Rectal smooth muscle tissue (tissue), 1 donor: ENCODE data around the gene FZD8.

Source experiments
- H3K27ac ChIP-seq: one replicate; pipeline ENCODE4 v1.7.0; 2013; ENCODE audit warnings: low read depth, low read length, inconsistent platforms
- H3K27me3 ChIP-seq: one replicate; pipeline ENCODE4 v1.7.0; 2013; ENCODE audit warnings: low read length; ENCODE audit not compliant: control insufficient read depth, insufficient read depth
- H3K36me3 ChIP-seq: one replicate; pipeline ENCODE4 v1.7.0; 2013; ENCODE audit warnings: low read length; ENCODE audit not compliant: control insufficient read depth, insufficient read depth
- H3K4me1 ChIP-seq: one replicate; pipeline ENCODE4 v1.7.0; 2013; ENCODE audit warnings: low read length; ENCODE audit not compliant: control insufficient read depth, insufficient read depth
- H3K4me3 ChIP-seq: one replicate; pipeline ENCODE4 v1.7.0; 2013; ENCODE audit warnings: low read length
- H3K9ac ChIP-seq: one replicate; pipeline ENCODE4 v1.7.0; 2013; ENCODE audit warnings: low read length

Gene FZD8

DNA sequence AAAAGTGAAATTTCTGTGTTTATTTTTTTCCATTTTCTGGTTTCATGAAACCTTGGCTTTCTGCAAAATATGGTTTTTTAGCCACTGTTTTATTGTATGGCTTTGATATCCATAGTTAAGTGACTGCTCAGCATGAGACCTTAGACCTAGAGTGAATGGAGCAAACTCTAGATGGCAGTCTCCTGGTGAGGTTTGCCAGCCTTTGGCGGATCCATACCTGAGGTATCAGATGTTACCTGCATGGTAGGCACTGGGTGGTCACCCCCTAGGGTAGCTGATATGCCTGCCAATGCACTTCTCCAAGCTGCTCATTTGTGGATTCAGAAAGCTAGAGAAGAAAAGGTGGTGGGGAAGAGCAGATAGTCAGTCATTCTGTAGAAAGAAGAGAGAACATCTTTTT is 17.4 kb upstream of the FZD8 start:
- Histone ChIP-seq H3K9ac (no peak overlapping the region), H3K4me1 (peaks cover 6% of the 10 kb centered on the region), H3K36me3 (no peaks in the 10 kb centered on the region), H3K27me3 (no peaks in the 10 kb centered on the region), H3K4me3 (no peak overlapping the region), H3K27ac (no peak overlapping the region)

DNA sequence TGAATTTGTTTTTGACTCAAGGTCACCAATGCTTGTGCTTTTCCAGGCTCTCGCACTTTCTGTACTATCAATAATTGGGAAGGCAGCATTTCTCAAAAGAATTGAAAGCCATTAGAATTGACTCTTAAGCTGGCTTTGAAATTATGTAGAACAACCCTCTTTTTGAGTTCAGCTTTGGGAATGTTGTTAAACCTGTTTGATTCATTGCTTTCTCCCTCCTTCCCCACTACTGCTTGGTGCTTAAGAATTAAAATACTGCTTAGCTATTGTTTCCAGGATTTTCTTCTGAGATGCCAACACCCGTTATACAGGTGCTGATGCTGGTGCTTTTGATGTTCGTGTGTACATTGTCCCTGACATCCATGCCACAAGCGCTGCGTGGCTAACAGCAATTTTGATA is 15.5 kb upstream of the FZD8 start:
- Histone ChIP-seq H3K36me3 (no peaks in the 10 kb centered on the region), H3K27ac (no peak overlapping the region), H3K27me3 (no peaks in the 10 kb centered on the region), H3K4me1 (peaks cover 6% of the 10 kb centered on the region), H3K9ac (no peak overlapping the region), H3K4me3 (no peak overlapping the region)

- Histone ChIP-seq H3K9ac (no peak overlapping the region), H3K27ac (no peak overlapping the region), H3K4me1 (no peaks in the 10 kb centered on the region), H3K27me3 (no peaks in the 10 kb centered on the region), H3K36me3 (no peaks in the 10 kb centered on the region), H3K4me3 (no peak overlapping the region)
Measured at GRCh38 chr10:35652824-35653223, 10.7 kb upstream of the FZD8 start.

DNA sequence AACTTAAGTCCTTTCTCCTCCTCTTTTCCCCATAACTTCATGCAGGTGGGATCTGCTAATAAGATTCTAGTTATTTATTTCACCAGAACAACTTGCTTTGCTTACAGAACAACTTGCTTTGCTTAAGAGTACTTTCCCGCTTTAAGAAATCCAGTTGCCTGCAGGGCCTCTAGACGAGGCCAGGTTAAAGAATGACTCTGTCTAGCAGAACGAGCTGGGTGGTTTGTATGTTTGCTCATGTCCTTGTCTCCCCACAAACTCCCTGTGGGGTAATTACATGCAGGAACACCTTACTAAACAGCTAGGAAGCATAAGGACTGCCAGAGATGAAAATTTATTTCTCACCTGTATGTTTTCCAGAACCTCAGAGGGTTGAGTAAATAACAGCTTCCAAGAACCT is 8.8 kb upstream of the FZD8 start:
- no peak overlapping the region for H3K27ac ChIP-seq
- no peaks in the 10 kb centered on the region for H3K27me3 ChIP-seq
- H3K4me1 ChIP-seq = no peaks in the 10 kb centered on the region
- no peak overlapping the region for H3K9ac ChIP-seq
- H3K36me3 ChIP-seq = no peaks in the 10 kb centered on the region
- H3K4me3 ChIP-seq = no peak overlapping the region

DNA sequence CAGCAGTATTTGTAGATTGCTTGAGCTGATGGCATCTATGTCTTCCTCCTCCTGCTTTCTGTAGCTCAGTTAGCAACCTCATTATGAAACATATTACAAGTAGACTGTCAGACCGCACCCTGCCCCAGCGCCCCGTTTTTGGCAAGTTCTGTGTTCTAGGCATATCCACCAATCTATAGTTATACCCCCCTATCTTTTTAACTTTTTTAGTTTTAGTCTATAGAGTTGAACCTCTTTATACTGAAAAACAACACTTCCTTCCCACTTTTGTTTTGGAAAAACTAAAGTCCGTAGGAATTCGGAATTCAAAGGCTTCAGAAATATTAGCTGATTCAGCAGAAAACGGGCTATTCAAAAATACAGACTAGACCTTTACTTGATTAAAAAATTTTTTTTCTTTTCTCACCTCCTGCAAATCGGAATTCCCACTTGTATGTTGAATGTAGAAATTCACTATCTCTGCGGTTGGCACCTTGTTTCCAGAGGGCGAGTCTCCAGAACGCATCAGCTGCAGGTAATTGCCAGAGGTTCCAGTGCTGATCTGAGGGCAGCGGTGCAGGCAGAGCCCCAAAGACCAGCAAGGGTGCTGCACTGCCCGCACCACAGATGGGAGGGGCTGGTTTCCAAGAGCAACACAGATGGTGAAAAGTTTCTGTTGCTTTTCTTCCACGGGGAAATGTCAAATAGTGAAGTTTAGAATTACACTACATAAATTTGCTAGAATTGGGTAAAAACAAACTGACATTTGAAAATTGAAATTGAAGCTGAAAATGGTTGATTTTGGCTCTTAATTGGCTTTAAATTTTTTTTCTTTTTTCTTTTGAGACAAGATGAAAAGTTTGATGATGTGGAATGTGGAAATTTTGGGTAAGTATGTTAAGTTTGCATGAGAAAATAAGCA is 2.2 kb upstream of the FZD8 start:
- H3K4me1 ChIP-seq = peaks cover 8% of the 10 kb centered on the region
- H3K27ac ChIP-seq = peak overlapping the region; percentile 11
- H3K27me3 ChIP-seq = no peaks in the 10 kb centered on the region
- peak overlapping the region; percentile 95 for H3K4me3 ChIP-seq
- no peak overlapping the region for H3K9ac ChIP-seq
- H3K36me3 ChIP-seq = no peaks in the 10 kb centered on the region

- Histone ChIP-seq H3K36me3 (no peaks in the 10 kb centered on the region), H3K4me1 (peaks cover 8% of the 10 kb centered on the region), H3K9ac (no peak overlapping the region), H3K27ac (peak overlapping the region; percentile 11), H3K27me3 (no peaks in the 10 kb centered on the region), H3K4me3 (peak overlapping the region; percentile 95)
Measured at GRCh38 chr10:35643151-35644049, 1.3 kb upstream of the FZD8 start.

DNA sequence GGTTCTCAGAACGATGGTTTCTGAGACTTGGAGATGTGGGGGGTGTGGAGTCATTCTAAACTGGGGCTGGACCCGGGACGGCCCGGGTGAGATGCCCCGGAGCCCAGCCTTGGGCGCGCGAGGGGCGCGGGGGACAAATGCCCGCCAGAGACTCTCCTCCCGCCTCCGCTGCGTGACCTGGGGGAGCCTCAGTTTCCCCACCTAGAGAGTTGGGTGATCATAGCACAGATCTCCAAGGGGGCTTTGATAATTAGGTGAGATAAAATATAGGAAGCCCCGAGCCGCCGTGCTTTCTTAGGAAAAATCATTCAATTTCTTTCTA is 658 bp upstream of the FZD8 start:
- H3K9ac ChIP-seq = no peak overlapping the region
- H3K27ac ChIP-seq = peak overlapping the region; percentile 80
- no peaks in the 10 kb centered on the region for H3K27me3 ChIP-seq
- peak overlapping the region; percentile 95 for H3K4me3 ChIP-seq
- H3K36me3 ChIP-seq = no peaks in the 10 kb centered on the region
- peaks cover 8% of the 10 kb centered on the region for H3K4me1 ChIP-seq

DNA sequence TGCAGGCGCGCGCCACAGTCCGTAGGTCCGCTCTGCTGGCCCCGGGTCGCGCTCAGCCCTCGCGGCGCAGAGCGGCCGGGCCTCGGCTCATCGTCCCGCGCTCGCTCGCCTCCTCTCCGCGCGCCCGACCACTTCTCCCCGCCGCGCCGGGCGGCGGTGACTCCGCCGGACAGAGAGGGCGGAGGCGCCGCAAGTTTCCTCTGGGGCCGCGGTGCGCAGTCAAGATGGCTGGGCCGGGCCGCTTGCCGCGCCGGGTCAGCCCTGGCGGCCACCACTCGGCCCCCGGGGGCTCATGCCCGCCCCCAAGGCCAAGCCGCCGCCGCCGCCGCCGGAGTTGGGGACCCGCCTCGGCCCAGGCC is 441 bp downstream of the FZD8 start:
- H3K4me3 ChIP-seq = peak overlapping the region; percentile 95
- no peaks in the 10 kb centered on the region for H3K27me3 ChIP-seq
- H3K9ac ChIP-seq = no peak overlapping the region
- H3K4me1 ChIP-seq = peaks cover 8% of the 10 kb centered on the region
- peak overlapping the region; percentile 80 for H3K27ac ChIP-seq
- H3K36me3 ChIP-seq = no peaks in the 10 kb centered on the region

DNA sequence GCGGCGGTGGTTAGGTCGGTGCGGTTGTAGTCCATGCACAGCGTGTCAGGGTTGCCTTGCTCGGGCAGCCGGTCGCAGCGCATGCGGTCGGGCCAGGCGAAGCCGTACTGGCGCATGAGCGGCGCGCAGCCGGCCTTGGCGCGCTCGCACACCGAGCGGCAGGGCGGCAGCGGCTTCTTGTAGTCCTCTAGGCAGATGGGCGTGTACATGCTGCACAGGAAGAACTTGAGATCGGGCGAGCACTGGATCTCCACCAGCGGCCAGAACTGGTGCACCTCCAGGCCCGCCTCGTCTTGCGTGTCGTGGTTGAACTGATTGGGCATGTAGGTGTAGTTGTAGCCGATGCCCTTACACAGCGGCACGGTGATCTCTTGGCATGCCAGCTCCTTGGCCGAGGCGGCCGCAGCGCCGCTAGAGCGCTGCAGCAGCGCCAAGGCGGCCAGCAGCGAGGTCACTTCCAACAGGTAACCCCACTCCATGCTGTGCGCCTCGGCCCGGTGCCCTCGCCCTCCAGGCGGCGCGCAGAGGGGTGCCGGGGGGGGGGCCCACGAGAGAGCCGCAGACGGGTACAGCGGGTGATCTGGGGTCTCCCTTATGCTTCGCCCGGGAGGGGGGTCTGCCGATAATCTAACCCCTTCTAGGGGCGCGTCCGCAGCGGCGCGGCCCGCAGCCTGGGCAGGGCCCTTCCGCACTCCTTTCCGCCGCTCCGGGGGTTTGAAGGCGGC is 983 bp downstream of the FZD8 start:
- Histone ChIP-seq H3K27ac (peak overlapping the region; percentile 80), H3K4me3 (peak overlapping the region; percentile 95), H3K36me3 (no peaks in the 10 kb centered on the region), H3K9ac (no peak overlapping the region), H3K27me3 (no peaks in the 10 kb centered on the region), H3K4me1 (peaks cover 8% of the 10 kb centered on the region)

DNA sequence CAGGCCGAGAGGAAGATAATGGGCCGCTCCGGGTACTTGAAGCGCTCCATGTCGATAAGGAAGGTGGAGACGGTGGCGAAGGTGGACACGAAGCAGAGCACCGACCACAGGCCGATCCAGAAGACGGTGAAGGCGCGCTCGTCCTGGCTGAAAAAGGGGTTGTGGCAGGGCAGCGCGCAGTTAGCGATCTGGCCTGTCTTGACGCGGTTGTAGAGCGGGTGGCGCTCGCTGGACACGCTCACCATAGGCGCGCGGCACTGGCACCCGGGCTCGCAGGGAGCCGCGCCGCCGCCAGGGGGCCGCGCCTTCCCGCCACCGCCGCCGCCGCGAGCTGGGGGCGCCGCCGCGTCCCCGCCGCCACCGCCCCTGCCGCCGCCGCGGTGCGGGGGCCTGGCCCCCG is 1.6 kb downstream of the FZD8 start:
- peak overlapping the region; percentile 68 for H3K27ac ChIP-seq
- H3K9ac ChIP-seq = peak overlapping the region; percentile 40
- H3K27me3 ChIP-seq = no peaks in the 10 kb centered on the region
- no peaks in the 10 kb centered on the region for H3K36me3 ChIP-seq
- peak overlapping the region; percentile 77 for H3K4me3 ChIP-seq
- peaks cover 8% of the 10 kb centered on the region for H3K4me1 ChIP-seq

- peak overlapping the region; percentile 77 for H3K4me3 ChIP-seq
- no peaks in the 10 kb centered on the region for H3K27me3 ChIP-seq
- peaks cover 8% of the 10 kb centered on the region for H3K4me1 ChIP-seq
- no peaks in the 10 kb centered on the region for H3K36me3 ChIP-seq
- no peak overlapping the region for H3K9ac ChIP-seq
- no peak overlapping the region for H3K27ac ChIP-seq
Measured at GRCh38 chr10:35639728-35640401, 2.2 kb downstream of the FZD8 start.
